GM19240 (cell line): ENCODE results near the gene DOK1.

Experiments used
- DNase-seq: peaks from one replicate; pipeline ENCODE4 v3.0.0; 2011; ENCODE audit warnings: low spot score; ENCODE audit not compliant: insufficient read length

The DOK1 gene

DNA sequence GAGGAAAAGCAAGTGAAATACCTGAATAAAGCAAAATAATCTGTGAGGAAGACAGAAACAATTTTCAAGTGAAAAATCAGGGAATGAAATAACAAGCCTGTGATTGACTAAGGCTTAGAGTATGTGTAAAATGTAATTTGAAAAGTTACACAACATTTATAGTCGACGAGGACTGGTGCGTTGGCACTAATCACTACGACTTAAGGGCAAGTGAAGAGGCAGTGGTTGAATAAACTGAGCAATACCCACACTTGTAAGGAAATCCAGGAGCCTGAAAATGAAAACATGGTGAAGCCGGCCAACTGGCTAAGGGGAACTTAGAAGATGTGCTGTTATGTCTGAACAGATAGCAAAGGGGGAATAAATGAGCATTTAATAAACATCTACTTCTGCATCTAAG lies 13.4 kb downstream of the DOK1 start:
- no peak for DNase-seq

DNA sequence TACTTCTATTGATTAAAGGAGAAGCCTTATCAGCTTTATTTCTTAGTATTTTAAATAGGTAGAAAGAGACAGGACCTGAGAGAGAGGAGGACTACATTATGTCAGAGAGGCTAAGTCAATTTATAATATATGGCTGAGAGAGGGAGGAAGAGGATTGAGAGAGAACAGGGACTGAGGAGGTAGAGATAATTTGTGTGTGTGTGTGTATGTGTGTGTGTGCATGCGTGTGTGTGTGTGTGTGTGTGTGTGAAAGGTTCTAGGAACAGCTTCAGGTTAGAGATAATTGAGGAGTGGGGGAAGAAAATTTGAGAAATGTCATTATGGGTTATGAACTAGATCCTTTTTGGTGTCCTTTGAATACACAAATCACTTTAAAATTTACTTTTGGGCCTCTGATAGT lies 15.2 kb downstream of the DOK1 start:
- DNase-seq = no peak

DNA sequence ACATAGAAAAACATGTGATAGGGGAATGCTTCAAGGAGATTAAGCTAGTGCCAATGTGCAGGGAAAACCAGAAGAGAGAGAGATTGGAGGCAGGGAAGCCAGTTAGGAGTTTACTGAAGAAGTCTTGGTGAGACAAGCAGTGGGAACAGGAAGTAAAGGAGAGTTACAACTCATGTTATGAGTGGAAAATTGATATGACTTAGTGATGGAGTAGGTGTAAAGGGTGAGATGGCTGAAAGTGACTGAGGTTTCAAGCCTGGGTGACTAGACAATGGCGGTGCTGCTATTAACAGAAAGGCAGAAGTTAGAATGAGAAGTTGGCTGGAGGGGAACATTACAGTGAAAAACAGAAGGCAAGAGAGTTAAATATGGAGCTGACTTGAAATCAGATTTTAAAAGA lies 16.5 kb downstream of the DOK1 start:
- no peak for DNase-seq

DNA sequence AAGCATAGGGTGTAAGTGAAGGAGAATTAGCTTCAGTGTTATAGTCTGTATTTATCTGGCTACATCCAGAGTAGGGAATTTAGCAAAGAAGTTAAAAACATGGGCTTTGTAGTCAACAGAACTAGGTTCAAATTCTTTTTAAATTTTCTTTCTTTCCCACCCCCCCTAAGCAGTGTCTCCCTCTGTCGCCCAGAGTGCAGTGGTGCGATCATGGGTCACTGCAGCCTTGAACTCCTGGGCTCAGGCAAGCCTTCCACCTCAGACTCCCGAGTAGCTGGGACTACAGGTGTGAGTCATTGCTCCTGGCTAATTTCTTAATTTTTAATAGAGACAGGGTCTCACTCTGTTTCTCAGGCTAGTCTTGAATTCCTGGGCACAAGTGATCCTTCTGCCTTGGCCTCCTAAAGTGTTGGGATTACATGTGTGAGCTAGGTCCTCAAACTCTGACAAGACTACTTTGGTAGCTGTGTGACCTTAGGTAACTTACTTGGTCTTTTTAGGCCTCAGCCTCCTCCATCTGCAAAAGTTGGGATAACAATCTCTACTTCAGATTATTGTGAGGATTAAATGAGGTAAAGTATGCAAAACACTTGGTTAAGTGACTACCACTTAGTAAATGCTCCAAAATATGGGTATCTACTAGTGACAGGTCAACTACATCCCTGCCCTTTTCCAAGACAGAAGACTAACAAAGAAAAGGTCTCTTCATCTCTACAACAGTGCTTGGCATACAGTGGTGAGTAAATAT lies 17.8 kb downstream of the DOK1 start:
- no peak for DNase-seq

DNA sequence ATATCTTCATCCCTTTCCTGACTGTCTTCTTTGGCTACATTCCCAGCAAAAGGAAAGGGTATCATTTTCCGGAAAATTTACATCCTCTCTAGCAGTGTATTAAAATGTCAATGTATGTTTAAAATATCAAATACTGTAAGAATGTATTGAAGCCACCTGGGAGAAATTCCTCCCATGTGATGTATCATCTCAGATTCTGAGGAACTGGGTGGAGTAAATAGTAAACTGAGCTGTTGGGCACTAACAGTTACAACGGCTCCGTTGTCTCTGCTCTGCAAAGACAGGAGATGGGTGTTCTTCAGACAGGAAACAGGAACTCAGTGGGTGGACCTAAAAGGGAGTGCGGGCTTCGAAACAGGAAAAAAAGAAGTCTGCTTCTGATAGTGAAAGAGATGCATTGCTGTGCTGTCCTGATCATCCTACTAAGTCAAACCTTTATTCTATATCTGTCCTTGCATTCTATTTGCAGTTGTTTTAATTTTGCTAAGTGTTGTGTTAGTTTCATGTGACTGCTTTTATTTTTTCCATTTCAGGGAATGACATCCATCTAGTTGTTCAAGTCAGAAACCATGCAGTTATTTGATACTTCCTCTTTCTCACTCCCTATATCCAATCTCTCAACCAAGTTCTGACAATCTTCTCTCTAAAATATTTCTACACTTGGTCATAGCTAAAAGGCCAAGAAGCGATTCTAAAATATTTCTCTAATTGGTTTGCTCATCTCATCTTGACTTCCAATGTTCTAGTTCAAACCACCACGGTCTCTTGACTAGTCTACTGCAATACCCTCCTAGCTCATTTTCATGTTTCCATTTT lies 19.4 kb downstream of the DOK1 start:
- DNase-seq = no peak

DNA sequence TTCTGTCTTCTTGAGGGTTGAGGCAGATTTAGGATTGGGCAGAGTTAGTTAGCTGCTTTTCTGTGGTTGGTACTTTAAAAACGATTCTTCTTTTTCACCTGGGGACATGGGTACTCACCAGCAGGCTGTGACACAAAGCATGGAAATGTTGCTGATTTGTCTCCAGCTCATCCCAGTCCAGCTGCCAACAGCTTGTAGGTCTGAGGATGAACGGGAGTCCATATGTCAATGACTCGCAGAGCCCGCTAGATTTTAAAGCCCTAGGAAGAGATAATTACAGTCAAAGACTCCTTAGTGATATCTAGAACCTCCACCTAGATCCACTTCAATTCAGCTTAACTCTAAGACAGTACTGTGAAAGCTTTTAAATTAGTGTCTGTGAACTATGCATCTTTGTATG lies 20.8 kb downstream of the DOK1 start:
- no peak for DNase-seq

DNA sequence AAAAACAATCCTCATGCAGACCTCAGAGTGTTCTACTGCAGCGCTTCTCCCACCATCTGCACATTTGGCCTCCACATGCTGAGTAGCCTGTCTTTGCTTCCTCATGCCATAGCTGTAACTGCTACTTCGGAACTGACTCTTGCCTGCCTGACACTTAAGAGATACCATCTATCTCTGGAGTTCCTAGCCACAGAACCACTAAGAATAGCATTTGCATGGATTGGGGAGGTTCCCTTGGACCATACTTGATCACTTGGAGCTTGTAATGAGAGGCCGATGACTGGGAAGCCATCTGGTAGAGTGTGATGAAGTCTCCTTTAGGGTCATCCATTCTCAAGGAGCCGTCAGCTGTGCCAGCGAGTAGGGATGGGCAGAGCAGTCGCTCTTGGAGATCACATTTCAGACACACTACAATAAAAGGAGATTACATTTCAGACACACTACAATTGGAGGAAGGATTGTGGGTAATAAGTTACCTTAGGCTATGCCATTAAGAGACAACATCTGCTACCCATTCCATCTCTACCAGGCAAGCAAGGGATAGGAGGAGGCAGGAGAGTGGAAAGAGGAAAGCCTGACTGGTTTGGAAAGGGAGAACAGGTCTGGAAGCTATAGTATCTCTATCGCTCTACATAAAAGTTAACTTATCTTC lies 21.8 kb downstream of the DOK1 start:
- DNase-seq = no peak

DNA sequence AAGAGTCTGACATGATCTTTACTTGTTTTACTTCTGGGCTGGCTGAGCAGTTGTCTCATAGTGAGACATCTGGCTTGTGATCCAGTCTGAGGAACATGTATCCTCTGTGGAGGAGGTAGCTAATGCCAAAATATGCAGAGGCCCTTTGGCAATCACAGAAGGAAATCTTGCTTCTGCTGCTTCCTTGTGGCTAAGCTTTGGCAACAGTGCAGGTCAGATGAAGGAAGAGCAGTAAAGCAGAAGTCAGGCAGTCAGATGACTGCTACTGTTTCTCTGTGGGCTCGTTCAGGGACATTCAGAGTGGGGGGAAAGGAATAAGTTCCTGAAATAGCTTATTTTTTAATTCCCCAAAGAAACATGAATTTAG lies 22.3 kb downstream of the DOK1 start:
- DNase-seq = no peak

DNA sequence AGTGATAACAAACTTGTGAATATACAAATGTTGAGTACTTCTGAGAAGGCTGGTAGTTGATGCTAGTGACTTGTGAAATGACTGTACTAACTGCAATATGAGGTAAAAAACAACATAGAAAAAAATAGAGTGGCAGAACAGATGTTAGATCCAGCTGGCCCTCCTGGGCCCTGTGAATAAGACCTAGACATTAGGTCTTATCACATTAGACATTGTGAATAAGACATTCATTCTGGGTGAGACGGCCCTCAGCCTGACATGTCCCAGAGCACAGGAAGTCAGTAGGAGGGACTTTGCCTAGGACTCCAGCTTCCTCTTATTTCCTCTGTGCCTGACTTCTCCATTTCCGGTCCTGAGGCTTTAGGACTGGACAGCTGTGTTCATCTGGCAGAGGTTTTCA lies 22.9 kb downstream of the DOK1 start:
- DNase-seq = no peak

DNA sequence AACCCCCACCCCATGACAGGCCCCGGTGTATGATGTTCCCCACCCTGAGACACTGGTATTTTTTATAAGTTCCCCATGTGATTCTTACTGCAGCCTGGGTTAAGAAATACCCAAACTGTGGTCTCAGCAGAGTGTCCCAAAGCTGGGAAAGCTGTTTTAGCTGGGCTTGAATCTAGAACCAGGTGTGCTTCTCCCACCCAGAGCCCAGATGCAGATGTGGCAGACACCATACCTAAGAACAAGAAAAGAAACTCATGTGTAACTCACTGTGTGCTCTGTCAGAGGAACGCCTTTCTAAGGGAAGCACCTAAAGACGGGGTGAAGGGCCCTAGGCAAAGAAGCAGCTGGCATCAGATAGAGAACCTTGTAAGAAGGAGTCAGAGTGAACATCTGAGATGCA lies 23.9 kb downstream of the DOK1 start:
- DNase-seq = no peak

DNA sequence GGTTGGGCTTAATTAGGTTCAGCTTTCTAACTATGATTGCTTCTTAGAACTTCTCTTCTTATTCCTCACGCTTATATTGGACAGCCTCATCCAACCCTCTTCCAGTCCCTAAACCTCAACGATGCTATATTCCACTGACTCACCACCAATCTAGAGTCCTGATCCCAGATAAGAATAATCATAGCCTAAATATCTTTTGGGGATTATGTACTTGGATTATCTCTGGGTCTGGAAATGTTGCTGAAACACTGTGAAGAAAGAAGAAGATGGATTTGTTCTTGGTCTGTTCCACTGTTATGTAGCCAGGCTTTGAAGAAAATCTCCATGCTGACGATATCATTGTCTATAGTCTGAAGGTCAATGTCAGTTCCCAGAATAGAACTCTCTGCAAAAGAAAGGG lies 26.9 kb downstream of the DOK1 start:
- no peak for DNase-seq

DNA sequence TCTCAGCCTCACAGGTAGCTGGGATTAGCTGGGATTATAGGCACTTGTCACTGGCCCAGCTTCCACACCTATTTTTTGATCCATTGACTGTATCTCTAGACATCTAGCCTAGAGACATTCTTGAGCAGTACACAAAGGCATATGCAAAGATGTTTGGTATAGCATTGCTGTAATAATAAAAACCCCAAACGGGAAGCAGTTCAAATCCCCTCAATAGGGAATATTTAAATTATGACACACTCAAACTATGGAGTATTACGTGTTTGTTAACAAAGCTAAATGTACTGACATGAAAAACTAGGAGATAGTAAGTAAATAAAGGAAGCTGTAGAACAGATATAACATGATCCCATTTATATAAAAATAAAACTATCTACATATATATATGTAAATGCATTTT lies 27.7 kb downstream of the DOK1 start:
- DNase-seq = no peak

DNA sequence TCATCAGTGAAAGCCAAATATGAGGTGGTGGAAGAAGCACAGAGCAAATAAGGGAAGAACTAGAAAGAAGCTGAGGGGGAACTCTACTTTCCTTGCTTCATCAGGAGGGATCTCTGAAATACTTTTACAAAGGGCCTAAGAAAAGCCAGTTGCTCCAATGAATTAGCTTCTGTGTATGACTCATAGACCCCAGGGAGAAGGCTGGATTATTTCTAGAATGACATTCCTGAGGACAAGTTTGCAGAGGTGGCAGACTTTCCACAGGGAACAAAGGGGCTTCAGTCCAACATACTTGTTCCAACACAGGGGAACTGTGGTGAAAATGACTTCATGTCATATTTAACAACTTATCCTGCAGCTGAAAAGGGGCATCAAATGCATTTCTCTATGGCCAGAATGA lies 29.0 kb downstream of the DOK1 start:
- DNase-seq = no peak

DNA sequence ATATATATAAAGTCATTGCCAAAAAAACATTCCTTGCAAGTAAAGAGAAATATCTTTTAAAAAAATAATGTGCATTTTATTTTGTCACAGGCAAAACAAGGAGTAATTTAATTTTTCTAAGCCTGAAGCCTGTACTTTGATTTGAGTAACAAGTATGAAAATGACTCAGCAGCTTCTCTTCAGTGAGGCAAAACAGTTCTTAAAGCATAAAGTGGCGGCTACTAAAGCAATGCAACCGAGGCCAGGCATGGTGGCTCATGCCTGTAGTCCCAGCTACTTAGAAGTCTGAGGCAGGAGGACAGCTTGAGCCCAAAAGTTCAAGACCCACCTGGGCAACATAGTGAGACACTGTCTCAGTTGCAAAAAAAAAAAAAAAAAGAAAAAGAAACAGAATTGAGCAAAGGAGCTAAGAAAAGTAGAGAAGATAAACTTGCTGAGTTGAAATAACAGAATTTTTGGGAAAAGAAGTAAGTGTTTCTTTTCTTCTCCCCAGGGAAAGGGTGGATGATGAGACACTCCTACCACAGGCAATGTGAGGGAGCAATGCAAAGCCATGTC lies 29.6 kb downstream of the DOK1 start:
- no peak for DNase-seq

DNA sequence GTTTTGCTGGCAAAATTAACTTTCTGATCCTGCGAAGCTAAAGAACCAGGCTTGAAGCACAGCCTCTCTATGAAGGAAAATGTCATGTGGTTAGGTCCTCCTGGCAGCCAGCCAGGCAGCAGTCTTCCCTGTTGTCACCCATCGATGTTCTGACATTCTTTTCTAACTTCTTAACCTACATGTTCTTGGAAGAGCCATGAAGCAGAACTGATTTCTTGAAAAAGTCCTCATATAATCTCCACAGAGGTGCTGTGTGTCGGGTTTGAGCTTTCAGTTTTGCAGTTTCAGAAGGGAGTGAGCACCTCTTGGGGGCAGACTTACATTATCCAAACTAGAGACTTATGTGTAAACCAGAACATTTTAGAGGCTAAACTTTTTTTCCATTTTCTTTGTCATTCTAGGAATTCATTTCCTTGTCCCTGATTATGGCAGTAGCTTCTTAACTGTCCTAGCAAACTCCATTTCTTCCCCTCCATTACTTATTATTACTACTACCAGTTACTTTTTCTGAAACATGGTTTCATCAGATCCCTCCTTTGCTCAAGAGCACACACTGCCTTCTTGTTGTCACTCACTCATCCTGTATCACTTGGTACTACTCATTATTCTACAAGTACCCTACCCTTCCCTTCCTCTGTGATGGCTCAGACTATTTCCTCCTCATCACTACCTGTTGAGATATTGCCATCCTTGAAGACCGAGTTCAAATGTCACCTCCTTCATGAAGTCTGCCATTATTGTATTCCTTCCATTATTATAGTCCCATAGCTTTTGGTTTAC lies 31.1 kb downstream of the DOK1 start:
- DNase-seq = no peak

DNA sequence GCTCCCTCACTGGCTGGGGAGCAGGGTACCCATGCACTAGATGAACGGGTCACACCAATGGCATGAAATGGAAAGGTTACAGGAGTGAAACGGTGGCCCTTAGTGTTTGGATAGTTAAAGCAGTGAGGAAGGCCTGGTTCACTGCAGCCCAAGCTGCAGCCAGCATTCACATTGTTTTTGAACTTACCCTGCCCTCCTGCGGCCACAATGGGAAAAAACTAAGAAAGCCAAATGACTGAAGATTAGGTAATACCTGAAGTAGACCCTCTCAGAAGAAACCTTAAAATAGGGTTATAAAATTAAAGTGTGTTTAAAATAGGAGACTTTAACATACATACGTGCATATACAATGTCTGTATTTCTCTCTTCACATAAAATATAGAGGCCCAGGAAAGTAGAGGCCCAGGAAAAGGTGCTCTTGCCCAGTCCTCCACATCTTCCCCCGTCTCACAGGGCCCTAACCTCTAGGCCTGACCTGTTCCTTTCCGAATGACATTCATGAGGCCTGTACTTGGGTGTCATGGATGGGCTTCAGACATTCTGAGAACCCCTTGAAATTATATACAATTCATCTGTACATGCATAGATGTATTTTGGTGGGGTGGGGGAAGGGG lies 33.3 kb downstream of the DOK1 start:
- DNase-seq = peak; percentile 35

DNA sequence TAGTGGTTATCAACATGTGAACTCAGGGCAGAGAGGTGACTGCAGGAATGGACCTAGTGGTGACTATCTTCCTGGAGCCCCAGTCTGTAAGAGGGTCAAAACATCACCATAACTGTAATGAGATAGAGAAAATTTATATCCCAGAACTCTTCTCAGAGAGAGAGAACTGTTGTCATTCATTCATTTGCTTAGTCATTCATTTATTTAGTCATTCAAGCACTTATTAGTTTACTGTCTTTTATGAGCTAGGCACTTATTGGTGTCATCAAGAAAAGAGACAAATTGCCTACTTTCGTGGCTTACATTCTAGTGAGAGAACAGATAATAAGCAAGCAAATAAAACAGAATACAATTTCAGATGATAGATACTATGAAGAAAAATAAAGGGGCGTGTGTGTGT lies 34.1 kb downstream of the DOK1 start:
- no peak for DNase-seq

DNA sequence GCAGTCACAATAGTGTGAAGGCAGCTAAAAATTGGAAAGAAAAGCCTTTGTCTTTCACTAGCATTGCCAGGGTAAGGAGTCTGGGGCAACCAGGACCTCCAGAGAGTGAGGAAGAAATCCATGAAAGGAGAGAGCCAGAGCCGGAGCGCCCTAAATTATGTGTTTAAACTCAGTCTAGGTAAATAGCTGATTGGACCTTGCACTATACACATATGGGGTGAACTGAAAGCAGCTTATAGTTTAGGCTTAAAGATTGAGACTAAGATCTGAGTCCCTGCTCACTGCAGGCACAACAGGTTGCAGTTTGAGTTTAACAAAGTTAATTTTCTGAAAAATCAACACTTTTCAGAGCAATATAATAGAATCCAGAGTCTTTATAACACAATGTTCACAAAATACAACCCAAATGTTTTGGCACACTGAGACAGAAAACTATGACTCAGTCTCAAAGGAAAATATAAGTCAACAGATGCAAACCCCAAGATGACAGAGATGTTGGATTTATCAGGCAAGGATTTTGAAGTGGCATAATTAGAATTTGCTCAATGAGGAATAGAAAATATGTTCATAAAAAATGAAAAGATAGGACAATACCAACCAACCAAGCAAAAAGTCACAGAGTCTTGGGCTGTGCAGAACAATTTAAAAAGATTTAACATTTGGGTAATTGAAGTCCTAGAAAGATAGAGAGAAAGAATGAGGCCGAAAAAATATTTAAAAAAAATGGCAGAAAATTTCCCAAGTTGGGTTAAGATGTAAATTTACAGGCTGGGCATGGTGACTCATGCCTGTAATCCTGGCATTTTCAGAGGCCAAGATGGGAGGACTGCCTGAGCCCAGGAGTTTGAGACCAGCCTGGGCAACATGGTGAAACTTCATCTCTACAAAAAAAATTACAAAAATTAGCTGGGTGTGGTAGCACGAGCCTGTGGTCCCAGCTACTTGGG lies 39.6 kb downstream of the DOK1 start:
- no peak for DNase-seq

DNA sequence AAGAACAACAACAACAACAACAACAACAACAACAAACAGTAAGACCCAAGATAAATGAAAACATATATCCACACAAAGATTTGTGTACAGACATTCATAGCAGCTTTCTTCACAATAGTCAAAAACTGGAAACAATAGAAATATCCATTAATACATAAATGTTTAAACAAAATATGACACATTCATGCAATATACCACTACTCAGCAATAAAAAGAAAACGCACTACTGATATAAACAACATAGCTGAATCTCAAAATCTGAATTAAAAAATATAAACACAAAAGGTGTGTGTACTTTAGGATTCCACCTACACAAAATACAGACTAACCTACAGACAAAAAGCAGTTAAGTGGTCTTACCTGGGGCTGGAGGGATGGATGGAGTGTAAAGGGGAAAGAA lies 42.1 kb downstream of the DOK1 start:
- no peak for DNase-seq

DNA sequence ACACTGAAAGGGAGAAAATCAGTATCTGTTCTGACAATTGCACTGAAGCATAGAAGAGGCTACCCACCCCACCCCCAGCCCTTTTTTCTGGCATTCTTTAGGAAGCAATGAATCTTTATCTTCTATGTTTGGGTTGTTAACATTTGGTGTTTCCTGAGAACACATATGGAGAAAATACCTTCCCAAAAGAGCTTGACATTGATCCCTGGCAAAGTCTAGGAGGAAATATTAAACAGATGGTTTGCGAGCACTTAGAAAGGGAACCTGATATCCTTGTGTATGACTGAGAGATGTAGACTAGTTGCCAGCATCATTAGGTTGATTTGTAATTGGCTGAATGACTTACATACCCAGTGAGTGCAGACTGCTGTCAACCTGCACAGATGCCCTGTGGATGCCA lies 42.9 kb downstream of the DOK1 start:
- no peak for DNase-seq
